GM18499 (cell line): ENCODE results near the gene SH3BP1.

Experiments
- ATAC-seq: cut with Tn5 transposase; IDR thresholded peaks from one replicate; pipeline ENCODE4 v1.9.1; 2021; ENCODE audit warnings: moderate number of reproducible peaks; ENCODE audit not compliant: insufficient read depth, unreplicated experiment

SH3BP1 gene

GRCh38 chr22:37632174-37633088 lies 7.0 kb upstream of the SH3BP1 start:
- no peak for ATAC-seq

- ATAC-seq: no peak
These were observed 6.3 kb upstream of the SH3BP1 start for GRCh38 chr22:37633089-37633624.

GRCh38 chr22:37633625-37634416 lies 5.6 kb upstream of the SH3BP1 start:
- ATAC-seq: no peak

DNA sequence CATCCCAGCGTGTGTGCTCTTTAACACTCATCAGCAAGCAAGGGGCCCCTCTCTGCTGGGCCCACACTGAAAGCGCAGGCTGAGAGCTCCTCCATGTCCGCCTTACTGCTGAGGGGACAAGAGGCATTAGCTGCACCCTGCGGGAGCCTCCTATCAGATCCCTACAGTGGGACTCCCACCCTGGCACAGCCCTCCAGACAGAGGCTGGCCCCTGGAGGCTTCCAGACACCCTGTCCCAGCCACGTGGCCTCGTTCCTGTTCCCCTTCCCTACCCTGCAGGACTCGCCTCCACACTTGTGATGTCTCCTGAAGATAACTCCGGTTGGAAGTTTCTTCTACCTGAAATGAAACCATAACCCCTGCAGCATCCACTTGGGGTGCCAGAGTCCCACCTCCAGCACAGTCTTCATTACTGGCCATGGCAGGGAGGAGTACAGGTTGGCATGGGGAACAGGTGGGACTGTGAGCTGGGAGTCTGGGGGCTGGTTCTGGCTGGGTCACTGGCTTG lies 5.0 kb upstream of the SH3BP1 start:
- ATAC-seq: no peak

- ATAC-seq: no peak
These were observed 4.3 kb upstream of the SH3BP1 start for GRCh38 chr22:37635157-37635556.

- no peak for ATAC-seq
These were observed 3.1 kb upstream of the SH3BP1 start for GRCh38 chr22:37636186-37636948.

DNA sequence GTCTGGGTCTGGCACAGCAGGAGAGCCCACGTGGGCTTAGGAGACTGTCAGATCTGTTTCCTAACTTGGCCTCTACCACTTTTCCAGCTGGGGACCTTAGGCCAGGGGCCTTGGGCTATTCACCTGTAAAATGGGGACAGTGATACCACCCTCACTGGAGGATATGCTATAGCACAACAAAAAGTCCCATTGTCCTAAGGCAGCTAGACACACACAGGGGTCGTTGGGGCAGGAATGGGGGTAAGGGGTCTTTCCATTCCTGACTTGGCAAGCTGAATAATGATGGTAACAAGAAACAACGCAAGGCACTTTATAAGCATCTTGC lies 2.6 kb upstream of the SH3BP1 start:
- no peak for ATAC-seq

DNA sequence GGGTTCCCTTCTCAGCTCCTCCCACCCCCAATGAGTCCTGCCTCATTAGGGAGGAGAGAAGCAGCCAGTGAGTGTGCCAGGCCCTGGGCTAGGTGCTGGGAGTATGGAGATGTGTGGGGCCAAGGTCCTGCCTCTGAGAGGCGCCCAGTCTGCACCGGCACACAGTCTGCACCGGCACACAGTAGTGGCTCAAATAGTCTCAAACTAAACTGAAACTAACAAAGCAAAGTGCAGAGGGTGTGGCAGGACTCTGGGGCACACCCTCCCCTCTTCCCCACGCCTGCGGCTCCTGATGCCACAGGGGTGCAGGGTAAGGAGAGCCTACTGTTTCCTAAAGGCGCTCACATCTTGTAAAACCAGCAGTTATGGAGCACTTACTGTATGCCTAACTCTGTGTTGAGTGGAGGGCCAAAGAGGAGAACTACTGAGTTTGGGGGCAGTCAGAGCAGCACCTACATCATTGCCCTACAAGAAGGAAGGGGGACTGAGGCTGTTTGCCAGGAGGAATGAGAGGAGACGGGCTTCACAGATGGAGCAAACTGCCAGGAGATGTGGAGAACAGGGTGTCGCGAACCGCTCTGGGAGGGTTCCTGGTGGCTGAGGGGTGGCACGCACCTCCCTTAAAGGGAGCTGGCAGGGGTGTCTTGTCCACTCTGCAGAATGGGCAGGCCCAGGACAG lies 939 bp upstream of the SH3BP1 start:
- no peak for ATAC-seq

- ATAC-seq: no peak
These were observed 512 bp downstream of the SH3BP1 start for GRCh38 chr22:37639771-37640590.

- ATAC-seq: no peak
These were observed 1.4 kb downstream of the SH3BP1 start for GRCh38 chr22:37640591-37641560.

DNA sequence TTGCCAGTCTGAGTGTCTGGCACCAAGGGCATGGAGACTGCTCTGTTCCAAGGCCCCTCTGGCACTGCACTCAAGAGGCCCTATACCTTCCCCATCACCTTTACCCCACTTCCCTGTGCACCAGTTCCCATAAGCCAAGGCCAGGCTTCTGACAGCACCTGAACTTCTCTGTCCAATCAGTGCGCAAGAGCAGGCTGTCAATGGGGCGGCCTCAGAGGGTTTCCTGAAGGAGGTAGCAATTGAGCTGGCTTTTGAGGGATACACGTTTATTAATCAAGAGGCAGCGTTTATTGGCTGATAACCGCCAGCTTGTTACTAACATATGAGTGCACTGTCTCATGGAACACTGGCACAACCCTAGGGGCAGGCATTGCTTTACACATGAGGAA lies 2.1 kb downstream of the SH3BP1 start:
- ATAC-seq: no peak

GRCh38 chr22:37643225-37643847 lies 3.9 kb downstream of the SH3BP1 start:
- no peak for ATAC-seq

DNA sequence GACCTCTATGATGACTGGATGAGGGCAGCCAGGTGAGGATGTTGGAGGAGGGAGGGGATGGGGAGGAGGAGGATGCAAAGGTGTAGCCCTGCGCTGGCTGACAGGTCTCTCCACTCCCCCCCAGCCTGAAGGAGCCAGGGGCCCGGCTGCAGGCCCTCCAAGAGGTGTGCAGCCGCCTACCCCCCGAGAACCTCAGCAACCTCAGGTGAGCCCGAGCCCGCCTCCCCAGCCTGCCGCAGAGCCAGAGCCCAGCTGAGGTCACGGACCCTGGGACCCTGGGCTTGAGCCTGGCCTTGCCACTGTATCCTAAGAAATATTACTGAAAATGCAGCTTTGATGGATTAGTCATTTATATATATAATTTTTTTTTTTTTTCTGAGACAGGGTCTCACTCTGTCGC lies 7.8 kb downstream of the SH3BP1 start:
- no peak for ATAC-seq

DNA sequence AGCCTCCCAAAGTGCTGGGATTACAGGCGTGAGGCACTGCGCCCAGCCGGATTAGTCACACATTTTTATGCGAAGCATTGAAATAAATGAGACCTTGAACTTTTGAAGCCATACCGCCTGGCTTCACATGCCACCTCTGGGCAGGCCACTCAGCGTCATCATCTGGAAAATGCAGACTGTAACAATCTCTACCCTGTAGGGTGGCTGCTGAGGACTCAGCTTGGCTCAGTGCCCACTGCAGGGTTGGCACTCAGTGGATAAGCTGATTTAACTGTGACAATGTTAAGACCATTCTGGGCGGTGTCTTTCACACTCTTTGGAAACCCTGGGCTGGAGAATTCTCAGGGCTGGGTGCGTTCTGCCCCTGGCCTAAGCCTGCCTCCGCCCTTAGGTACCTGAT lies 8.5 kb downstream of the SH3BP1 start:
- no peak for ATAC-seq

GRCh38 chr22:37650463-37651136 lies 11.1 kb downstream of the SH3BP1 start:
- no peak for ATAC-seq

- no peak for ATAC-seq
These were observed 15.2 kb downstream of the SH3BP1 start for GRCh38 chr22:37654563-37655251.

- no peak for ATAC-seq
These were observed 15.7 kb downstream of the SH3BP1 start for GRCh38 chr22:37655252-37655563.
